Loucy (cell line): Measurements from ENCODE around the gene ASB4.

ENCODE experiments used
- EZH2phosphoT487 ChIP-seq: fragments of 200-600 bp; IDR thresholded peaks from 2 replicates; pipeline ENCODE4 v1.6.1; 2018; ENCODE audit warnings: antibody characterized with exemption, mild to moderate bottlenecking, moderate library complexity, borderline replicate concordance
- TF ChIP-seq, protein P1 (sequence below): fragments of 200-600 bp; sonication (generic); conservative IDR thresholded peaks from 2 replicates; pipeline ENCODE4 v1.5.1; 2014; ENCODE audit warnings: mild to moderate bottlenecking, antibody characterized with exemption, low read length

DNA sequence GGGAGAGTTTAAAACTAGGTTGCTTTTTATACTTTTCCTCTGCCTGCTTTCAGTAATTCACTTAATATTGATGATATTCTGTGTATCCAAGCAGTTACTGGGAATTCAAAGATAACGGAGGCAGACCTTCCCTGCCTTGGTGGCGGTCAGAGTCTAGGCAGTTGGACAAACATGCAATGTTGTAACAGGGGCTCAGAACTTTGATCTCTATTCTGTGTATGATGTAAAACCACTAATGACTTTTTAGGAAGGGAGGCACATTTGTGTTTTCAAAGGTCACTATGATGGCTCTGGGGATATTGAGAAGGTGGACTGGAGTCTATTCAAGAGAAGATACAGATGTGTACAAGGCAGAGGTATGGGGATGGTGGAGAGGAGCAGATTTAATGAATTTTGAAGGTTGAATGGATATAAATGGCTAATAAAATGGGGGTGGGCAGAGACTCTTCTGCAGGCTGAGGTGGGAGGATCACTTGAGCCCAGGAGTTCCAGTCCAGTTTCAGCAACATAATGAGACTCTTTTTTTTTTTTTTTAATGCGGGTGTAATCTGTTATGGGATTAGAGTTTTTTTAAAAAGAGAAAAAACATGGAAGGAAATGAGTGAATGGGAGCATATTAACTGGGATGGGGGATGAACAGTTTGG is 45.2 kb upstream of the ASB4 start:
- TF ChIP-seq, protein P1, sequence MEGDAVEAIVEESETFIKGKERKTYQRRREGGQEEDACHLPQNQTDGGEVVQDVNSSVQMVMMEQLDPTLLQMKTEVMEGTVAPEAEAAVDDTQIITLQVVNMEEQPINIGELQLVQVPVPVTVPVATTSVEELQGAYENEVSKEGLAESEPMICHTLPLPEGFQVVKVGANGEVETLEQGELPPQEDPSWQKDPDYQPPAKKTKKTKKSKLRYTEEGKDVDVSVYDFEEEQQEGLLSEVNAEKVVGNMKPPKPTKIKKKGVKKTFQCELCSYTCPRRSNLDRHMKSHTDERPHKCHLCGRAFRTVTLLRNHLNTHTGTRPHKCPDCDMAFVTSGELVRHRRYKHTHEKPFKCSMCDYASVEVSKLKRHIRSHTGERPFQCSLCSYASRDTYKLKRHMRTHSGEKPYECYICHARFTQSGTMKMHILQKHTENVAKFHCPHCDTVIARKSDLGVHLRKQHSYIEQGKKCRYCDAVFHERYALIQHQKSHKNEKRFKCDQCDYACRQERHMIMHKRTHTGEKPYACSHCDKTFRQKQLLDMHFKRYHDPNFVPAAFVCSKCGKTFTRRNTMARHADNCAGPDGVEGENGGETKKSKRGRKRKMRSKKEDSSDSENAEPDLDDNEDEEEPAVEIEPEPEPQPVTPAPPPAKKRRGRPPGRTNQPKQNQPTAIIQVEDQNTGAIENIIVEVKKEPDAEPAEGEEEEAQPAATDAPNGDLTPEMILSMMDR = no peak
- no peak for TF ChIP-seq EZH2phosphoT487
